Measurements from ENCODE around the gene TCTN3.
"Not testable (repeated sequence)": the region's sequence is repeated elsewhere in the genome, so short reads cannot be mapped to it uniquely, and the experiment has no call there.

Gene TCTN3

GRCh38 chr10:95693071-95693667 lies 558 bp downstream of the TCTN3 start:
- H3K27ac Mint-ChIP-seq, result peak overlapping the region; percentile 22 to 93 (median 78)
- H3K36me3 Mint-ChIP-seq (ENCODE audit: low read depth), result peaks cover 26% of the 10 kb centered on the region
- H3K4me3 Mint-ChIP-seq, result peak overlapping the region; percentile 94 to 98 (median 97)
- no peak for TF ChIP-seq CTCF (IDR thresholded peaks at IDR 0.05; ENCODE audit: unreplicated experiment in 3 of 3)
- no peaks in the 10 kb centered on the region for H3K27me3 Mint-ChIP-seq (ENCODE audit: low read depth)
- peaks cover 32% of the 10 kb centered on the region for H3K4me1 Mint-ChIP-seq
- H3K9me3 Mint-ChIP-seq, result peaks cover 7% of the 10 kb centered on the region

- no peak for TF ChIP-seq CTCF (IDR thresholded peaks at IDR 0.05; ENCODE audit: unreplicated experiment in 3 of 3)
- Mint-ChIP-seq H3K36me3 (ENCODE audit: low read depth) (peaks cover 31% of the 10 kb centered on the region), H3K27me3 (ENCODE audit: low read depth) (no peaks in the 10 kb centered on the region), H3K27ac (no peak overlapping the region), H3K4me1 (peaks cover 32% of the 10 kb centered on the region), H3K4me3 (peak overlapping the region; percentile 15 to 94 (median 22)), H3K9me3 (no peaks in the 10 kb centered on the region)
These were observed 2.4 kb downstream of the TCTN3 start for GRCh38 chr10:95691281-95691680.

GRCh38 chr10:95688648-95689047 lies 5.1 kb downstream of the TCTN3 start:
- Mint-ChIP-seq H3K27me3 (ENCODE audit: low read depth) (no peaks in the 10 kb centered on the region), H3K4me3 (no peak overlapping the region), H3K27ac (no peak overlapping the region), H3K36me3 (ENCODE audit: low read depth) (peaks cover 55% of the 10 kb centered on the region), H3K4me1 (peaks cover 24% of the 10 kb centered on the region), H3K9me3 (no peaks in the 10 kb centered on the region)
- no peak for TF ChIP-seq CTCF (IDR thresholded peaks at IDR 0.05; ENCODE audit: unreplicated experiment in 3 of 3)

GRCh38 chr10:95683966-95684365 lies 9.8 kb downstream of the TCTN3 start:
- Mint-ChIP-seq H3K27ac (no peak overlapping the region), H3K4me3 (no peak overlapping the region), H3K9me3 (no peaks in the 10 kb centered on the region), H3K36me3 (ENCODE audit: low read depth) (peaks cover 64% of the 10 kb centered on the region), H3K27me3 (ENCODE audit: low read depth) (no peaks in the 10 kb centered on the region), H3K4me1 (no peaks in the 10 kb centered on the region)
- TF ChIP-seq CTCF (IDR thresholded peaks at IDR 0.05; ENCODE audit: unreplicated experiment in 3 of 3), result no peak

GRCh38 chr10:95675403-95676116 lies 18.2 kb downstream of the TCTN3 start:
- TF ChIP-seq CTCF (IDR thresholded peaks at IDR 0.05; ENCODE audit: unreplicated experiment in 3 of 3), result no peak
- no peaks in the 10 kb centered on the region for H3K9me3 Mint-ChIP-seq
- H3K27me3 Mint-ChIP-seq (ENCODE audit: low read depth), result no peaks in the 10 kb centered on the region
- H3K36me3 Mint-ChIP-seq (ENCODE audit: low read depth), result peaks cover 42% of the 10 kb centered on the region
- H3K4me3 Mint-ChIP-seq, result no peak overlapping the region
- no peaks in the 10 kb centered on the region for H3K4me1 Mint-ChIP-seq
- peak overlapping the region in 1 of 3 experiments; percentile 48 for H3K27ac Mint-ChIP-seq

- no peaks in the 10 kb centered on the region for H3K4me1 Mint-ChIP-seq
- no peak overlapping the region for H3K27ac Mint-ChIP-seq
- H3K27me3 Mint-ChIP-seq (ENCODE audit: low read depth), result no peaks in the 10 kb centered on the region
- no peak for TF ChIP-seq CTCF (IDR thresholded peaks at IDR 0.05; ENCODE audit: unreplicated experiment in 3 of 3)
- peaks cover 35% of the 10 kb centered on the region for H3K36me3 Mint-ChIP-seq (ENCODE audit: low read depth)
- H3K9me3 Mint-ChIP-seq, result no peaks in the 10 kb centered on the region
- H3K4me3 Mint-ChIP-seq, result no peak overlapping the region
These were observed 19.1 kb downstream of the TCTN3 start for GRCh38 chr10:95674643-95675042.

GRCh38 chr10:95672641-95673040 lies 21.1 kb downstream of the TCTN3 start:
- not testable (repeated sequence) for H3K4me3 Mint-ChIP-seq; H3K27ac Mint-ChIP-seq; H3K27me3 Mint-ChIP-seq (ENCODE audit: low read depth); H3K9me3 Mint-ChIP-seq; H3K4me1 Mint-ChIP-seq
- H3K36me3 Mint-ChIP-seq (ENCODE audit: low read depth), result peaks cover 49% of the 10 kb centered on the region
